Activated B cell treated with CpG ODN at 0.5 μM for 24 hours (primary cell): ENCODE data around the gene ASIC3. TPM values are rescaled to one million over a fixed set of nuclear protein-coding genes. Genes with fewer than 3 reads are reported as not detected.

ENCODE experiments used
- ATAC-seq: fragments of 200-7000 bp; cut with Tn5 transposase; one replicate; pipeline ENCODE4 v1.10.0; 2021; ENCODE audit warnings: low read depth, mild to moderate bottlenecking, moderate library complexity
- CTCF ChIA-PET: fragments of 350-600 bp; sonication (Branson Sonifier 250); formaldehyde crosslinking; loops from one replicate; lab custom pipeline; 2021; ENCODE audit warnings: antibody characterized with exemption; lab: Charles Lee
- POLR2A ChIA-PET: fragments of 350-600 bp; sonication (Branson Sonifier 250); formaldehyde crosslinking; loops from one replicate; lab custom pipeline; 2021; ENCODE audit warnings: antibody characterized with exemption; lab: Charles Lee
- DNase-seq: peaks from one replicate; pipeline ENCODE4 v3.0.0; 2022
- H3K27ac Mint-ChIP-seq: one replicate; pipeline ENCODE4 v1.8.0; 2020; ENCODE audit warnings: mixed read lengths
- H3K27me3 Mint-ChIP-seq: one replicate; pipeline ENCODE4 v1.8.0; 2021; ENCODE audit warnings: mixed read lengths
- H3K36me3 Mint-ChIP-seq: one replicate; pipeline ENCODE4 v1.8.0; 2021; ENCODE audit warnings: low read depth, mixed read lengths
- H3K4me1 Mint-ChIP-seq: one replicate; pipeline ENCODE4 v1.8.0; 2021; ENCODE audit warnings: mixed read lengths
- H3K4me3 Mint-ChIP-seq: one replicate; pipeline ENCODE4 v1.8.0; 2020; ENCODE audit warnings: mild to moderate bottlenecking, mixed read lengths
- H3K9me3 Mint-ChIP-seq: one replicate; pipeline ENCODE4 v1.8.0; 2020; ENCODE audit warnings: mixed read lengths
- CTCF ChIP-seq: fragments of 200-600 bp; IDR thresholded peaks from one replicate; pipeline ENCODE4 v1.8.0; 2022; ENCODE audit warnings: antibody characterized with exemption, mild to moderate bottlenecking
- intact Hi-C: fragments of 100-400 bp; cut with micrococcal nuclease; formaldehyde crosslinking; loops from one replicate; pipeline ENCODE4 v1.15.1; 2024
- total RNA-seq: library from RNA; stranded (reverse); gene quantifications from 2 replicates; pipeline ENCODE4 v1.2.3, GENCODE V29; 2022

ASIC3 gene
- total RNA-seq, 1 donor from 2014 or later, result 1.2 TPM

- intact Hi-C loops, result loop anchor here (2.0 kb wide), 1 partner anchor 46 kb away; no protein-coding TSS in a partner anchor
- POLR2A ChIA-PET, result no interaction called here
- TF ChIP-seq CTCF, result no peak
- Mint-ChIP-seq H3K4me3 (peak overlapping the region; percentile 52), H3K9me3 (no peaks in the 10 kb centered on the region), H3K36me3 (no peaks in the 10 kb centered on the region), H3K27ac (no peak overlapping the region), H3K27me3 (peaks cover 2% of the 10 kb centered on the region), H3K4me1 (peaks cover 20% of the 10 kb centered on the region)
- ATAC-seq (peak; percentile 61), DNase-seq (peak; percentile 67)
- CTCF ChIA-PET, result interaction anchor here (1.2 to 3.2 kb wide), 4 partner anchors 9 to 101 kb away, joined by 4 to 12 read pairs (median 6); no protein-coding TSS in a partner anchor
Measured at GRCh38 chr7:151008511-151009323, 39.6 kb upstream of the ASIC3 start.

GRCh38 chr7:151009327-151010036, 38.8 kb upstream of the ASIC3 start:
- H3K27ac Mint-ChIP-seq, result no peak overlapping the region
- ChIA-PET POLR2A (no interaction called here), CTCF (interaction anchor here (0.6 to 3.2 kb wide), 3 partner anchors 47 to 564 kb away, joined by 3 to 12 read pairs (median 4); no protein-coding TSS in a partner anchor)
- intact Hi-C loops, result loop anchor here (2.0 to 5.0 kb wide), 3 partner anchors 47 to 572 kb away; no protein-coding TSS in a partner anchor
- H3K27me3 Mint-ChIP-seq, result peaks cover under 1% of the 10 kb centered on the region
- no peak overlapping the region for H3K4me3 Mint-ChIP-seq
- H3K36me3 Mint-ChIP-seq, result no peaks in the 10 kb centered on the region
- no peak for TF ChIP-seq CTCF
- ATAC-seq, result no peak
- no peak for DNase-seq
- no peaks in the 10 kb centered on the region for H3K9me3 Mint-ChIP-seq
- H3K4me1 Mint-ChIP-seq, result peaks cover 28% of the 10 kb centered on the region

GRCh38 chr7:151010037-151010306, 38.4 kb upstream of the ASIC3 start:
- no peak overlapping the region for H3K27ac Mint-ChIP-seq
- no peak overlapping the region for H3K4me3 Mint-ChIP-seq
- H3K27me3 Mint-ChIP-seq, result no peaks in the 10 kb centered on the region
- no peak for TF ChIP-seq CTCF
- ATAC-seq (no peak), DNase-seq (no peak)
- intact Hi-C loops, result loop anchor here (5.0 kb wide), 2 partner anchors 342 to 573 kb away; no protein-coding TSS in a partner anchor
- no peaks in the 10 kb centered on the region for H3K36me3 Mint-ChIP-seq
- POLR2A ChIA-PET, result no interaction called here
- CTCF ChIA-PET, result interaction anchor here (0.6 to 3.2 kb wide), 3 partner anchors 48 to 564 kb away, joined by 3 to 12 read pairs (median 4); no protein-coding TSS in a partner anchor
- no peaks in the 10 kb centered on the region for H3K9me3 Mint-ChIP-seq
- H3K4me1 Mint-ChIP-seq, result peaks cover 32% of the 10 kb centered on the region

GRCh38 chr7:151010307-151011096, 37.8 kb upstream of the ASIC3 start:
- no peak for DNase-seq
- Mint-ChIP-seq H3K9me3 (no peaks in the 10 kb centered on the region), H3K36me3 (no peaks in the 10 kb centered on the region), H3K27ac (no peak overlapping the region), H3K4me1 (peaks cover 38% of the 10 kb centered on the region), H3K4me3 (no peak overlapping the region), H3K27me3 (no peaks in the 10 kb centered on the region)
- no peak for TF ChIP-seq CTCF
- intact Hi-C loops, result loop anchor here (5.0 kb wide), 2 partner anchors 342 to 573 kb away; no protein-coding TSS in a partner anchor
- POLR2A ChIA-PET, result no interaction called here
- ATAC-seq, result no peak
- CTCF ChIA-PET, result interaction anchor here (0.6 to 3.2 kb wide), 4 partner anchors 48 to 565 kb away, joined by 3 to 12 read pairs (median 4); no protein-coding TSS in a partner anchor
